Measurements from ENCODE around the gene HMCN1.

The HMCN1 gene

DNA sequence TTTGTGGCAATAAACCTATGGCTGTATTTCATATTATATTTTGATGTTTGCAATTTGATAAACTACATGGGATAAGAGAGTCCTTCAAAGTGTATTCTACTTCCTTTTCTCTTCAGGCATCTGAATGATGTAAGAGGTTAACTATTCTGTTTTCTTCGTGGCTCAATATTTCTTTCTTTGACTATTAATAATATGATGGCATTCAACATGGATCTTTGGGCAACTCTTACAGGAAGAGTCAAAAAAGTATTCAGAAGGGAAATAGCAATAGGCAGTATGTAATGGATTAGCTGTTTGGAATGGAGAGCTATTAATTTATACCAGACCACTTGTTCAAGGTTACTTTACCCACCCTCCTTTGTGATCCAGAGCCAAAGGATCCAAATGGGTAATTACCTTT is 74.4 kb downstream of the HMCN1 start:
- DNase-seq, result no peak

- no peak for DNase-seq
Measured at GRCh38 chr1:185811073-185811709, 77.0 kb downstream of the HMCN1 start.

GRCh38 chr1:185812934-185813333 is 78.7 kb downstream of the HMCN1 start:
- DNase-seq, result no peak

GRCh38 chr1:185813401-185813979 is 79.3 kb downstream of the HMCN1 start:
- DNase-seq, result no peak

- no peak for DNase-seq
Measured at GRCh38 chr1:185816460-185816859, 82.3 kb downstream of the HMCN1 start.

GRCh38 chr1:185819798-185820197 is 85.6 kb downstream of the HMCN1 start:
- no peak for DNase-seq

DNA sequence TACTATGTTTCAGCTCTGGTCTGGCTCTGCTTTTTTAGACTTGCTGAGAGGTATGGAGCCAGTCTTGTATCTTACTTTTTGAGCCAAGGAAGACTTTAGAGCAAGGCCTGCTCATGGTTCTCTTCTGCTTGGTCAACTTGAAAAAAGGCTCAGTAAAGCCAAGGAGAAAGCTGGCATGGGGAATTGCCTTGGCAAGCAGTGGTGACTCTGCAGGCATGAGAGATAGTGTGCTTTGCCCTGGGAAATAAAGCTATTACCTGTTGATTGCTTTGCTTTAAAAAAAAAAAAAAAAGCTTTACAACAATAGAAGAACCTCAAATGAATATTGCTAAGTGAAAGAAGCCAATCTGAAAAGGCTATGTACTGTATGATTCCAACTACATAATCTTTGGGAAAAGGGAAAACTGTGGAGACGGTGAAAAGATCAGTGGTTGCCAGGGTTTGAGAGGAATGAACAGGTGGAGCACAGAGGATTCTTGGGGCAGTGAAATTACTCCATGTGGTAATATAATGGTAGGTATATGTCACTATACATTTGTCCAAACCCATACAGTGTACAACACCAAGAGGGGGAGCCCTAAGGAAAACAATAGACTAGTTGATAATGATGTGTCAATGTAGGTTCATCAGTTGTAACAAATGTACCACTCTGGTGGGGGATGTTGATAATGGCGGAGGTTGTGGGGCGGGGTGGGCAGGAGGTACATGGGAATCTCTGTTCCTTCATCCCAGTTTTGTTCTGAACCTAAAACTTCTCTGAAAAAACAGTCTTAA is 87.6 kb downstream of the HMCN1 start:
- no peak for DNase-seq

DNA sequence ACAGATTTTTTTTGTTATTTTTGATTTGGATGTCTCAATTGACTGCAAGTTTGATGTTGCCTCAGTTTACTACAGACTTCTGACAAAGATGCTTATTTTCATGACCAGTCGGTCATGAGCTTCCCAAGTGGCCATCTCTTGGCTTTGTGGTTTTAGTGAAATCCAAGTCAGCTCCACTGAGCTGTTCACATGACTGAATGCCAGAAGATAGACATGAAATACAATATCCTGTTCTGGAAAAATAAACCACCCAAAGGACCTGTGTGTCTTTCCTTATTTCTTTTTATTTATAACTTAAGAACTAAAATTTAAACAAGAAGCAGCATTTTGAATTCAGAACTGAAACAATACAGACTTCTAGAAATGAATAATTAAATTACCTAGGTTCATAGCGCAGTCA is 89.3 kb downstream of the HMCN1 start:
- no peak for DNase-seq

DNA sequence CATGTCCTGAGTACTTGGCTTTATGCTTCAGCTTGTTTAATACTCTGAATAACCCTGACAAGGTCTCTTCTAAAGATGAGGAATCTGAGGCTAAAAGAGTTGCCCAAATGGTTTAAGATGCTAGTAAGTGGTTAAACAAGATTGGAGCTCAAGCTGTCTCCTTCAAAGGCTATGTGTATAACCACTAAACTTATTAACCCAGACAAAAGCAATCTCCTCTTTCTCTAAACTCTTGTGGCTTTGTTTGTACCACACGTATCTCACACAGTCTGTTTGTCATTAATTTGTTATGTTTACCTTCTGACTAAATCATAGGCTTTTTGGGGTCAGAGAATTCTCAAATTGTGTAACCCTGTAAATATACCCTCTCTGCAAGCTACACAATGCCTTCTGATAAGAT is 89.9 kb downstream of the HMCN1 start:
- DNase-seq, result no peak

DNA sequence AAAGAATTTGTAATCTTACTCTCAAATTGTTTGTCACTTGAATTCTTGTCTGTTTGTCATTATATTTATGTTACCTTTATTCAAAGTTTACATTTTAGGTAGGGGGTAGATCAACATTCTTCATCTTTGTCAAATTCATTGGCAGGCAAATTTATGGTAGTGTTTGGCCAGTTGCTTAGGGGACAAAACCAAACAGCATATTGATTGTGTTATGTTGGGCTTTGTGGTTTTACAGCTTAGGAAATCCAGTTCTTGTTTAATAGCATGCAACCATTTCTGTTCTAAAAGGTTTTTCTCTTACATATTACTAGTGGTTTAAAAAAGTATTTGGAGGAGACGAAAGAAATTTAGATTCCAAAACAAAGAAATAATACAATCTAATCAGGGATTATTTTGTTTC is 91.4 kb downstream of the HMCN1 start:
- DNase-seq, result no peak

DNA sequence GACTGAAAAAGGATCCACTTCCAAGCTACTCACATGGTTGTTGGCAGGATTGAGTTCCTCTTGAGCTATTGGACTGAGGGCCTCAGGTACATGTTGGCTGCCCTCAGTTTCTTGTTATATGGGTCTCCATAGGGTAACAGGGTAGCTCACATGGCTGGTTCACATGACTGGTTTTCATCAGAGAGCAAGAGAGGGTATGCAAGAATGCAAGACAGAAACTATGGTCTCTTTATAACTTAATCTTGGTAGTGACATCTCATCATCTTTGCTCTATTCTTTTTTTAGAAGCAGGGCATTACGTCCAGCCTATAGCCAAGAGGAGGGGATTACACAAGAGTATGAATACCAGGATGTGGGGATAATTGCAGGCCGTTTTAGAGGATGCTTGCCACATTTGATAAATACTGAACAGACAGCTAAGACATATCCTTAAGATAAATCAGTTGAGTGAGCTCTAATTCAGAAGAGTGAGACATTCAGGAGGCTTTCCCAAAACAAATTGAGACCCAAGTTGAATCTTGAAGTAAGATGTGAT is 100.2 kb downstream of the HMCN1 start:
- no peak for DNase-seq

GRCh38 chr1:185835191-185835590 is 101.0 kb downstream of the HMCN1 start:
- no peak for DNase-seq

GRCh38 chr1:185837711-185838110 is 103.5 kb downstream of the HMCN1 start:
- no peak for DNase-seq

GRCh38 chr1:185838111-185838510 is 103.9 kb downstream of the HMCN1 start:
- no peak for DNase-seq

DNA sequence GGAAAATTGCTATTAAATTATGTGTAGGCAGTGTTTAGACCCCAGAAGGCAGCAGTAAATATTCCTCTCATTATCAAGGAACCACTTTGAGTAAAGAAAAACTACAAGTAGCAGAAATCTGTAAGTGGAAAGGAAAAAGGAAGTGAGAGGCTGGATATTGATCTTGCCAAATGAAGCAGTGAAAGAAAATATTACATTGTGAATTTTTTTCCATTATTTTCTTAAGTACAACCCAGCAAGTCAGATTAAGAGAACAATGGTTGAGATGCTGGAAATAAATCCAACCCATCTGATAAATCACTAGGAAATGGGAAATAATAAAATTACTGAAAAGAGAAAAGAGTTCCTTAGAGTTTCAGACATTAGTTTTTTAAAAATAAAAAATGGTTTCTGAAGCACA is 106.7 kb downstream of the HMCN1 start:
- no peak for DNase-seq

DNA sequence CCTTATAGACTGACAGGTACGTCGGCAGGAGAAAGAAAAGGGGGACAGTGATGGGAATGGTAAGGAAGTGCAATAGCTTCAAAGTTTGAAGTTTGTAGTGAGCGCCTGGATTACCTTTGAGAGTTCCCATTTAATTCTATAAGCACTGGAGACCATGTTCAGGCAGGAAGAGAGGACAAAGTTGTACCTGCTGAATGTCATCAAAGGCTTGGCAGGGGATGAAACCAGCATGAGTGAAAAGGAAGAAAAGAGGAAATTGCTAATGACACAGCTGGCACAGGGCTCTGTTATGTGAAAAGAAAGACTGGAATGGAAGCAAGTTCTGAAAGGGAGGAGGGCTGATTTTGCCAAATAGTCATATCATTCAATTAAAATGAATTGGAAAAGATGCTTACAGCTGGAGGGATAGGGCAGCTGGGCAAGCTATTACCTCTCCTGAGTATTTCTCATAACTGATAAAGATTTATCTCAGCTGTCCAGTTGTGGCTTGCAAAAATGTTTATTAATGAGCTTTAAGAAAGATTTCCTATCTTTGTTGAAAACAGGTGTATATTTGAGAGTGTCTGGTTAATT is 109.2 kb downstream of the HMCN1 start:
- DNase-seq, result no peak

GRCh38 chr1:185843986-185844385 is 109.8 kb downstream of the HMCN1 start:
- DNase-seq, result no peak

- DNase-seq, result no peak
Measured at GRCh38 chr1:185846672-185847444, 112.7 kb downstream of the HMCN1 start.

GRCh38 chr1:185849014-185849413 is 114.8 kb downstream of the HMCN1 start:
- DNase-seq, result no peak

DNA sequence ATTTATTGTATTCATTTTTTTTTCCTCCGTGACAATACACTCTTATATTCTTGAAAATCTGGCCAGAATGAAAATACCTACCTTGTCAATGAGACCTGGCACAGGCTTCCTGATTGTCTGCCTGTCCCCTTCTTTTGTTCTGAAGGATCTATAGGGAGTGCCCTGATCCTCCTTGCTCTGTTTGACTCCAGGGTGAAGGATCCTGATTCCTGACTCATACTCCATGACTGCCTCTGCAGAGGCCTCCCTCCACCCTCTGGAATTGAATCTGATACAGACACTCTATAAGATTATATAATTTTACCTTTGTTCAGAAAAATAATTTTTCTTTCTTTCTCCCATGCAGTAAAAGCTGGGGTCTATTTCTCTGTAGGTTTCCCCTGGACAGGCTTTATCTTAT is 116.2 kb downstream of the HMCN1 start:
- no peak for DNase-seq

GRCh38 chr1:185853739-185854138 is 119.5 kb downstream of the HMCN1 start:
- no peak for DNase-seq

DNA sequence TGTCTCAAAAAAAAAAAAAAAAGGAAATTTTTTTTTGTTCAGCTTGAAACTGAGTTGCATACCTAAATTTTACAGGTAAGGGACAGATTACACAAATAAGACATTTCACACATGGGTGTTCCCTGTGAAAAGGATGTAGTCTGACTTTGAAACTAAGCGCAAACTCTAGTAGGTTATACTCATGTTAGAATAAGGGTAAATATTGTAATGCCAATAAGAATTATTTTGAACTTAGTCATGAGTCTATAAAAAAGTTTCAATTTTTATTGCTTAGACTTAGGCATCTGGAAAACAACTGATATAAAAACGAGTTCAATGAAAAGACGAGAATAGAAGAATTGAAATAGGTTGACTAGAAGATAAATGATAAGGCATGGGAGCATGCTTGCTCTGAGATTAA is 122.3 kb downstream of the HMCN1 start:
- DNase-seq, result no peak

- DNase-seq, result no peak
Measured at GRCh38 chr1:185857442-185857841, 123.3 kb downstream of the HMCN1 start.
